Choroid plexus epithelial cell (primary cell): ENCODE measurements around the gene H6PD.

Experiments
- DNase-seq: peaks from one replicate; pipeline ENCODE4 v3.0.0-alpha.2; 2010; ENCODE audit warnings: low read depth
- H3K4me3 ChIP-seq: 2 replicates; pipeline ENCODE4 v1.5.1; 2011; ENCODE audit warnings: low read depth, mild to moderate bottlenecking, control low read depth, low read length, moderate library complexity
- CTCF ChIP-seq: conservative IDR thresholded peaks from 2 replicates; pipeline ENCODE4 v1.5.1; 2011; ENCODE audit warnings: low read depth, mild to moderate bottlenecking, control low read depth, inconsistent platforms, low read length, moderate library complexity

Gene H6PD

GRCh38 chr1:9305216-9305615, 70.6 kb downstream of the H6PD start:
- DNase-seq = no peak
- no peak overlapping the region for H3K4me3 ChIP-seq
- no peak for TF ChIP-seq CTCF

DNA sequence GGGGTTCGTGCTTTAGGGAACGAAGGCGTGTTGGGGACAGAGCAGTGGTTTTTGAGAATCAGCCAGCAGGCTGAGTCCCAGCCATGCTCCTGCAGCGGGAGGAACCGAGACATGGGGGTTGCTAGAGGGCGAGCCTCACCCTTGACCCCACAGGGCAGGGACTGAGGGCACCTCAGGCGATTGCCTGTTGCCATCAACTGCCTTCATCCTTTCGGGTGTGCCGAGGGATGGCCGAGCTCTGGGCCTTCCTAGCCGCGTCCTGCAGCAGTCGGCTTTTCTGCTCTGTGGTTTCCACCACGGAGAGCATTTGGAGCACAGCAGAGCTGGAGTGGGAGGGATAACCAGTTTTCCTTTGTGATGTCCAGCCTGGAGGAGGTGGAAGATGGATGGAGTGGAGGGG, 71.4 kb downstream of the H6PD start:
- DNase-seq = no peak
- no peak overlapping the region for H3K4me3 ChIP-seq
- no peak for TF ChIP-seq CTCF

GRCh38 chr1:9307303-9307702, 72.7 kb downstream of the H6PD start:
- H3K4me3 ChIP-seq = no peak overlapping the region
- no peak for DNase-seq
- TF ChIP-seq CTCF = no peak

DNA sequence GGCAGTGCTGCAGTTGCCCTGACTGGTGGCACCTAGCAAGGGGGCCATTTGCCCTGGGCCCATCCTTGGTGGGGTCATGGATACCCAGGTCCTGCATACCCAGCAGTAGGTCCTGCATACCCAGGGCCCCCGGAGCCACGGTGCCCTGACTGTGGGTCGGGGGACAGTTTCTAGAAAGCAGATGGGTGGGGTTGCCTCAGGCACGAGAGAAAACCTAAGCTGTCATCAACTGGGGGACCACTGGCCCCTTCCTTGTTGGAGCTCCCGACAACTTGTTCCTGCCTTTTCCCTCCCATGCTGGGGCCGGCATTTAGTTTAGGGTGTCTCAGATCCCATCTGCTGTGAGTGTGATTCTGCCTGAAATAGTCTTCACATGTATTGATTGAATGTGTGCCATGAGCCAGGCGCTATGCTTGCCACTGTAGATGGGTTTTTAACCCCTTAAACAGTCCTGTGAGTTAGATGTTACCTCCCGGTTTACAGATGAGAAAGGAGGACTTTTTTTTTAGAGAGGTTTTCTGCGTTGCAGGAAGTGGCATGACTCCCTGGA, 73.7 kb downstream of the H6PD start:
- no peak overlapping the region for H3K4me3 ChIP-seq
- no peak for TF ChIP-seq CTCF
- DNase-seq = no peak

DNA sequence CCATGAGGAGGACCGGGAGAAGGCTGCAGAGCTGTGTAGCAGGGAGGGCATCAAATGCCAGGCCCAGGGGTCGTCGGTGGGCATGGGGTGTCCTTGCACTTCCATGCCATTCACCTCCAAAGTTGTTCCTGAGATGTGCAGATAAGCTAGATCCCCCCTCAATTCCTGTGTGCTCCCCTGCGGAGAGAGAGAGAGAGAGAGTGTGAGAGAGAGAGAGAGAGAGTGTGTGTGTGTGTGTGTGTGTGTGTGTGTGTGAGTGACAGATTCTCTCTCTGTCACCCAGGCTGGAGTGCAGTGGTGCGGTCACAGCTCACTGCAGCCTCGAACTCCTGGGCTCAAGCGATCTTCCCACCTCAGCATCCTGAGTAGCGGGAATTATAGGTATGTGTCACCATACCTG, 74.5 kb downstream of the H6PD start:
- no peak for DNase-seq
- no peak for TF ChIP-seq CTCF

DNA sequence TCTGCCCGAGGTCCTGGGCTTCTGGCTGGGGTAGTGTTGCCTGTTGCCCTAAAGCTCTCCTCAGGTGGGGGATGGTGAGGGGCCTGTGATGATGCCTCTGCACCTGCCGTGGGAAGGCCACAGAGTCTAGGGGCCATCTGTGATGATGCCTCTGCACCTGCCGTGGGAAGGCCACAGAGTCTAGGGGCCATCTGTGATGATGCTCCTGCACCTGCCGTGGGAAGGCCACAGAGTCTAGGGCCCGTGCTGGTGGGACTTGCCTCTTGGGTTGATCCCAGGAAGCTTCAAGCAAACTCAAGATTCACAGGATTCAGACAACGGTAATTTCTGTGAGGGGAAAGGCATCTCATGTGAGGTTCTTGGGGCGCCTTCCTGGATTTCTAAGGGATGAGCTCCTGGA, 75.4 kb downstream of the H6PD start:
- DNase-seq = no peak
- H3K4me3 ChIP-seq = no peak overlapping the region
- TF ChIP-seq CTCF = no peak

More for the DNA sequence above, 74.5 kb downstream of the H6PD start:
- H3K4me3 ChIP-seq = no peak overlapping the region

GRCh38 chr1:9311029-9311428, 76.5 kb downstream of the H6PD start:
- H3K4me3 ChIP-seq = no peak overlapping the region
- no peak for TF ChIP-seq CTCF
- no peak for DNase-seq
